ENCODE data around the gene IRX4. TPM values are rescaled to one million over a fixed set of nuclear protein-coding genes. Genes with fewer than 3 reads are reported as not detected.

Gene IRX4
- total and polyA plus RNA-seq, 2 experiments from 2014 or later: 208 to 308 TPM

DNA sequence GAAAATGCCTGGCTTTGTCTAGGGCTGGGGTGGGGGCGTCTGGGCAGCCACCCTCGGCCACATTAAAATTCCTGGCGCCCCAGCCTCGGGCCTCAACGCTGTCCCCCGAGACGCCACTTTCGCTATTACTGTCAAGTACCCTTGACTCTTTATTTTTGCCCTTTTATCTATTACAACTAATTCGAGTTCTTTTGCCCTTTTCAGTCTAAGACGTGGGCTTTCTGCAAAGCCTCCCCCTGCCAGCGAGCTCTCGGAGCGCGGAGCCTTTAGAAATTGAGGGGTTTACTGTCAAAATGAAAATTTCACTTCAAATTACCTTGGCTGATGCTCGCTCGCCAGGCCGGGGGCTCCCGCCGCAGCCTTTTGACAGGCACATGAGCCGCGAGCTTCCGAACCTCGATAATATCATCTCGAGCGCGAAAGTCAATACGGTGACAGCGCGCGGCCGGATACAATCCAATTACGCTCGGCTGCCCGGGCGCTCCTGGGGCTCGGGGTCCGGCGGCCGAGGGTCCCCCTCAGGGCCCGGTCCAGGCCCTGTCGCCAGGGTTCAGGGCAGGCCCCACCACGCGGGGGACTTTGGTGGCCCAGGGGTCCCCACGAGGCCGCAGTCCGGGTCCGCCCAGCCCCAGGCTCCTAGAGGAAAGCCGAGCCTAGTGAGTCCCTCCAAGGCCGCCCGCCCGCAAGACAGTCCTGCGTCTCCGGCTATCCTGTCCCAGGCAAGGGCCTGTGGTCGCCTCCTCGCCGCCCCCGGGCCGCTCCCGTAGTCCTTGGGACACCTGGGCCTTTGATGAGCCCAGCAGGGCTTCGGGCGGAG, 6.7 kb downstream of the IRX4 start:
- Histone ChIP-seq H3K9me3 (ENCODE audit: low read depth) (no peaks in the 10 kb centered on the region), H3K27ac (peak overlapping the region; percentile 92), H3K4me1 (ENCODE audit: low read depth) (peaks cover 49% of the 10 kb centered on the region), H3K27me3 (peaks cover 83% of the 10 kb centered on the region), H3K36me3 (peaks cover 12% of the 10 kb centered on the region), H3K4me3 (peak overlapping the region; percentile 21)
- TF ChIP-seq, protein P1, sequence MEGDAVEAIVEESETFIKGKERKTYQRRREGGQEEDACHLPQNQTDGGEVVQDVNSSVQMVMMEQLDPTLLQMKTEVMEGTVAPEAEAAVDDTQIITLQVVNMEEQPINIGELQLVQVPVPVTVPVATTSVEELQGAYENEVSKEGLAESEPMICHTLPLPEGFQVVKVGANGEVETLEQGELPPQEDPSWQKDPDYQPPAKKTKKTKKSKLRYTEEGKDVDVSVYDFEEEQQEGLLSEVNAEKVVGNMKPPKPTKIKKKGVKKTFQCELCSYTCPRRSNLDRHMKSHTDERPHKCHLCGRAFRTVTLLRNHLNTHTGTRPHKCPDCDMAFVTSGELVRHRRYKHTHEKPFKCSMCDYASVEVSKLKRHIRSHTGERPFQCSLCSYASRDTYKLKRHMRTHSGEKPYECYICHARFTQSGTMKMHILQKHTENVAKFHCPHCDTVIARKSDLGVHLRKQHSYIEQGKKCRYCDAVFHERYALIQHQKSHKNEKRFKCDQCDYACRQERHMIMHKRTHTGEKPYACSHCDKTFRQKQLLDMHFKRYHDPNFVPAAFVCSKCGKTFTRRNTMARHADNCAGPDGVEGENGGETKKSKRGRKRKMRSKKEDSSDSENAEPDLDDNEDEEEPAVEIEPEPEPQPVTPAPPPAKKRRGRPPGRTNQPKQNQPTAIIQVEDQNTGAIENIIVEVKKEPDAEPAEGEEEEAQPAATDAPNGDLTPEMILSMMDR (IDR thresholded peaks at IDR 0.05; ENCODE audit: low read depth, low read length): no peak
- peak in 1 of 2 donors; percentile 70 for DNase-seq (ENCODE audit: low read depth in 1 of 2, low spot score in 1 of 2)

GRCh38 chr5:1875281-1875842, 7.4 kb downstream of the IRX4 start:
- Histone ChIP-seq H3K9me3 (ENCODE audit: low read depth) (no peaks in the 10 kb centered on the region), H3K4me3 (peak overlapping the region; percentile 21), H3K4me1 (ENCODE audit: low read depth) (peaks cover 49% of the 10 kb centered on the region), H3K36me3 (peaks cover 12% of the 10 kb centered on the region), H3K27ac (peak overlapping the region; percentile 92), H3K27me3 (peaks cover 76% of the 10 kb centered on the region)
- TF ChIP-seq, protein P1 (IDR thresholded peaks at IDR 0.05; ENCODE audit: low read depth, low read length): no peak
- peak in 1 of 2 donors; percentile 67 for DNase-seq (ENCODE audit: low read depth in 1 of 2, low spot score in 1 of 2)

GRCh38 chr5:1874771-1875220, 7.9 kb downstream of the IRX4 start:
- Histone ChIP-seq H3K4me3 (peak overlapping the region; percentile 21), H3K27me3 (peaks cover 70% of the 10 kb centered on the region)

DNA sequence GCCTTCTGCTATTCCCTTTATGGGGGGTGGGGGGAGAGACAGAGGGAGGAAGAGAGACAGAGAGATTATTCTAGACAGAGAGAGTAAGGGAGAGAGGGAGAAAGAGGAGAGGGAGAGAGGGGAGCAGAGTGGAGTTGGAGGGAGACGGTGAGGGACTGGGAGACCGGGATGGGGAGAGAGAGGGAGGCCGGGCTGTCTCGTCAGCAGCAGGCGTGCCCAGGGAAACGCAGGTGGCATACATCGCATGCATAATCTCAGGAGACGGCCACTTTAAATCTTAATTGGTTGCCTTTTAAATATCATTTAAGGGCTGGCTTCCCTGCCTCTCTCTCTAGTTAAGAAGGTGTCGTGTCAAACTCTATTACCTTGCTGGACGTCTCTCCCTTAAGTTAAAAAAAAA, 8.4 kb downstream of the IRX4 start:
- H3K4me1 ChIP-seq (ENCODE audit: low read depth): peaks cover 49% of the 10 kb centered on the region
- peak overlapping the region; percentile 21 for H3K4me3 ChIP-seq
- no peak for DNase-seq (ENCODE audit: low read depth in 1 of 2, low spot score in 1 of 2)
- TF ChIP-seq, protein P1 (IDR thresholded peaks at IDR 0.05; ENCODE audit: low read depth, low read length): no peak
- H3K27me3 ChIP-seq: peaks cover 66% of the 10 kb centered on the region
- peaks cover 12% of the 10 kb centered on the region for H3K36me3 ChIP-seq
- no peaks in the 10 kb centered on the region for H3K9me3 ChIP-seq (ENCODE audit: low read depth)
- peak overlapping the region; percentile 92 for H3K27ac ChIP-seq

More at GRCh38 chr5:1874771-1875220, 7.9 kb downstream of the IRX4 start:
- Histone ChIP-seq H3K27ac (peak overlapping the region; percentile 92), H3K4me1 (ENCODE audit: low read depth) (peaks cover 49% of the 10 kb centered on the region), H3K36me3 (peaks cover 12% of the 10 kb centered on the region), H3K9me3 (ENCODE audit: low read depth) (no peaks in the 10 kb centered on the region)
- TF ChIP-seq, protein P1 (IDR thresholded peaks at IDR 0.05; ENCODE audit: low read depth, low read length): no peak
- peak in 1 of 2 donors; percentile 69 for DNase-seq (ENCODE audit: low read depth in 1 of 2, low spot score in 1 of 2)

- DNase-seq (ENCODE audit: low read depth in 1 of 2, low spot score in 1 of 2): peak in 1 of 2 donors; percentile 57
- TF ChIP-seq, protein P1 (IDR thresholded peaks at IDR 0.05; ENCODE audit: low read depth, low read length): no peak
- peak overlapping the region; percentile 92 for H3K27ac ChIP-seq
- H3K4me1 ChIP-seq (ENCODE audit: low read depth): peaks cover 47% of the 10 kb centered on the region
- H3K27me3 ChIP-seq: peaks cover 56% of the 10 kb centered on the region
- no peak overlapping the region for H3K4me3 ChIP-seq
- H3K36me3 ChIP-seq: peaks cover 10% of the 10 kb centered on the region
- no peaks in the 10 kb centered on the region for H3K9me3 ChIP-seq (ENCODE audit: low read depth)
Measured at GRCh38 chr5:1873243-1873959, 9.3 kb downstream of the IRX4 start.
